ENCODE measurements around the gene NLK.
"Not testable (repeated sequence)": the region's sequence is repeated elsewhere in the genome, so short reads cannot be mapped to it uniquely, and the experiment has no call there.

The NLK gene

GRCh38 chr17:28232966-28233870, 190.7 kb downstream of the NLK start:
- not testable (repeated sequence) for DNase-seq (ENCODE audit: low spot score)

DNA sequence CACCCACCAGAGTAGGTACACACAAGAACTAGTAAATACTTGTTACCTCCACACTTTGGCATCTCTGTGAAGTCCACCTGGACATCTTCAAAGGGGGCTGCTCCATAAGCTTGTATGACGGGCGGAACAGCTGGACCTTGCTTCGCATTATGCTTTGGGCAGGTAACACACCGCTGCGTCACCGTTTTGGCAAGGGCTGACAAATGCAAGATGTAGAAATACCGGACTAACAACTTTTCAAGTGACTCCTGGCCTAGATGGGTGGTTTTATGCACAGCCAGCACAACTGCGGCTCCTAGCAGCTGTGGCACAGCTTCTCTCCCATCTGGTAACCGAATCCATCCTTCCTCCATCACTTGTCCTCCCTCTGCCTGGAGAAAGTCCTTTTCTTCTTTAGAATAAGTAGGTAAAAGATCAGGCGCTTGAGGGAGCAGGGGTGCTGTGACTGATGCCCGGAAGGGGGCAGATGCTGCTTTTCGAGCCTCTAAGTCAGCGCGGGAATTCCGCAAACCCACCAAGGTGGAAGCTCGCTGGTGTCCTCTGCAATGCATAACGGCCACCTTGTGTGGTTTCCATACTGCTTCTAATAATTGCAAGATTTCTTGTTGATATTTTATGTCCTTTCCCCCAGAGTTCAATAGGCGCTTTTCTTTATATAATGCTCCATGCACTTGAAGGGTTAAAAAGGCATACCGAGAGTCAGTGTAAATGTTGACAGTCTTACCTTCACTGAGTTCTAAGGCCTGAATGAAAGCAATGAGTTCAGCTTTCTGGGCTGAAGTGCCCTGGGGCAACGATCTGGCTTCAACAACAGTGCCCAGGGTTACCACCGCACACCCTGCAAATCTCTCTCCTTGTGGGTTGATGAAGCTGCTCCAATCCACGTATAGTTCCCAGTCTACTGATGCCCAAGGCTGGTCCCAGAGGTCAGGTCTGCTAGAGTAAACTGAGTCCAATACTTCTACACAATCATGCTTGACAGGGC, 191.7 kb downstream of the NLK start:
- DNase-seq (ENCODE audit: low spot score): not testable (repeated sequence)

DNA sequence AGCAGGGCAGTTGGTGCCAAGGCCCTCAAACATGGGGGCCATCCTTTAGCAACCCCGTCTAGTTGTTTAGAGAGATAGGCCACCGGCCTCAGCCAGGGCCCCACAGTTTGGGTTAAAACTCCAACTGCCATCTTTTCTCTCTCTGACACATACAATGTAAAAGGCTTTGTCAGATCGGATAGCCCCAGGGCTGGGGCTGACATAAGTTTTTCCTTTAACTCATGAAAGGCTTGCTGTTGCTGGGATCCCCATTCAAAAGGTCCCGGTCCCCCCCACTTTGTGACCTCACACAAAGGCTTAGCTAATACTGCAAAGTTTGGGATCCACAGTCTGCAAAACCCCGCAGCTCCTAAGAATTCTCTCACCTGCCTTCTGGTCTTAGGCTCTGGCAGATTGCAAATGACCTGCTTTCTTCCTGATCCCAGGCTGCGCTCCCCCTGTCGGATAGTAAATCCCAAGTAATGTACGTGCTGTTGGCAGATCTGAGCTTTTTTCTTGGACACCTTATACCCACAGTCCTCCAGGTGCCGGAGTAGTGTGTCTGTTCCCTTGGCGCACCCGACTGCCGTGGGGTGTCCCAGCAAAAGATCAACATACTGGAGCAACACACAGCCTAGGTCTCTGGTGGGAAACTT, 192.7 kb downstream of the NLK start:
- DNase-seq (ENCODE audit: low spot score): not testable (repeated sequence)

DNA sequence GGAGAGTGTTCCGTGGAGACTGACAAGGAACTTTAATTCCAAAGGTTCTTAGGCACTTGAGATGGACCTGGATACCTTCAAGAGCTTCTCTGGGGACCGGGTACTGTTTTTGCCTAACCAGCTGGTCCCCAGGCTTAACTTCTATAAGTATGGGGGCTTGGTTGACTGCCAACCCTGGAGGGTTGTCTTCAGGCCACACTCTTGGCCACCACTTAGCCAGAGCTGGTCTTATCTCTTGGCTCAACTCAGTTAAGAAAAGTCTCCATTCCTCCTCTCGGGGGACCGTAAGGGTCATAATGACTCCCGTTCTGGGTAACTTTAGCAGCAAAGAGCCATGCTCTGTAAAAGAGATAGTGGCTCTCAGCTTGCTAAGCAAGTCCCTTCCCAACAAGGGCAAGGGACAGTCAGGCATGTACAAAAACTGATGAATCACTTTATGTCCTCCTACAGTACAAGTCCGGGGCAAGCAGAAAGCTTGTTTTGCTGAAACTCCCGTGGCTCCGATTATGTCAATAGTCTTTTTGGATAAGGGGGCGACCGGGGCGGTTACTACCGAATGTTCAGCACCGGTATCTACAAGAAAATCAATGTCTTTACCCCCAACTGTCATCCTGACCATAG, 193.7 kb downstream of the NLK start:
- not testable (repeated sequence) for DNase-seq (ENCODE audit: low spot score)

GRCh38 chr17:28238547-28239270, 196.2 kb downstream of the NLK start:
- DNase-seq (ENCODE audit: low spot score): not testable (repeated sequence)

DNA sequence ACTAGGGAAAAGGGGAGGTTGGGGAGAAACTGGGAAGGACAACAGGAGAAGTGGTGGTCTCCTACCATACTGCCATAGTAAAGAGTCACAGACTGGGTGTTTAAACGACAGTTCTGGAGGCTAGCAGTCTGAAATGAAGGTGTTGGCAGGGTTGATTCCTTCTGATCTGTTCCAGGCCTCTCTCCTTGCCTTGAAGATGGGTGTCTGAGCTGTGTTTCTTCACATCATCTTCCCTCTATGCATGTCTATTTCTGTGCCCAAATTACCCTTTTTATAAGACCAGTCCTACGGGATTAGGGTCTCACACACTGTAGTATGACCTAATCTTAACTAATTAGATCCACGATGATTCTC, 196.8 kb downstream of the NLK start:
- no peak for DNase-seq (ENCODE audit: low spot score)

DNA sequence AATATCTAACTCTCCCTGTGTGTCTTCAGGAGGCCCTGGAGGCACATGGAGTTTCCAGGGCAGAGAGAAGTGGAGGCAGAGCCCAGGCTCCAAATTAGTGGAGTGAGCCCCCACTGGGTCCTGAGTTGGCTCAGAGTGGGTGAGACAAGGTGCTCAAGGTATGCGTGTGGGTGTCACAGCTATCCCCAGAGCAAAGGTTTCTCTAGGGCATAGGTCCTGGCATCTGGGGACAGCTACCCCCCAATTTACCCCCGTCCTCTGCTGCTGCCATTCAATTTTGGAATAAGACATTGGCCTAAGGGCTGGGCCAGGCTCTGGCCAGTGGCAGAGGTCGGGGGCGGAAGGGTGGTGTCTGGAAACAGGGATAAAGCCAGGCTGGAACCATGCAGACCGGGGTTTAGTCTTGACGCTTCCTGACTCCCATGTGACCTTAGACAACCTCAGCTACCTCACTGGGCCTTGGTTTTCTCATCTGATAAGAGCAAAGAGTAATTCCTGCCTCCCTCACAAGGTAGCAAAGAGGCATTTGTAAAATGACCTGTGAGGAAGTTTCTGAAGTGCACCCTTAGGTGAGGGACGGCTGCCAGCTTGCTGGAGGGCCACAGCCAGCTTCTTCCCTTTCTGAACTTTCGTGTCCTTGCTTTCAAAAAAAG, 198.3 kb downstream of the NLK start:
- DNase-seq (ENCODE audit: low spot score): no peak

GRCh38 chr17:28242791-28243190, 200.3 kb downstream of the NLK start:
- DNase-seq (ENCODE audit: low spot score): no peak

DNA sequence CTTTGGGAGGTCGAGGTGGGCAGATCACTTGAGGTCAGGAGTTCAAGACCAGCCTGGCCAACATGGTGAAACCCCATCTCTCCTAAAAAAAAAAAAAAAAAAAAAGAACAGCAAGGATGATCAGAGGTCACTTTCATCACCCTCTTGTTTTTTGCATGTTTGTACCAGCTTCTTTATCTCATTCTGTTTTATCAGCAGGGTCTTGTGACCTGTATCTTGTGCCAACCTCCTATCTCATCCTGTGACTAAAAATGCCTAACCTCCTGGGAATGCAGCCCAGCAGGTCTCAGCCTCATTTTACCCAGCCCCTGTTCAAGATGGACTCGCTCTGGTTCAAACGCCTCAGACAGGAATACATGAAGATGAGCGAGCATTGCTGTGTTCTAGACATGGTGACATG, 200.8 kb downstream of the NLK start:
- not testable (repeated sequence) for DNase-seq (ENCODE audit: low spot score)

DNA sequence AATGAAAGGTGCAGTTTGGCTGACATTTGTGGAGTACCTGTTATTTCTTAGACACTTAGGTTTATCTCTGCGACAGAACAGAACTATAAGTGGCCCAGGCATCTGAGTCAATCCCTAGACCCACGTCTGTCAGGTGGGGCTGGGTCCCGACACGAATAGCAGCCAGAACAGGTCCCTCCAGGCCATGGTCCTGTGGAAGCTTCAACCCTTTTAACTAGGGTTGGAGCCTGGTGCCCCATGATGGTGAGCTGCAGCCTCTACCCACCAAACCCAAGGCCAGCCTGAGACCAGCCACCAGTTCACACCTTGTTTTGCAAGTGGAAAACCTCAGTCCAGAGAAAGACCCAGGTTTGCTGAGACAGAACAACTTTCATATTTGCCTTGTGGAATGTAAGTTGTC, 202.0 kb downstream of the NLK start:
- no peak for DNase-seq (ENCODE audit: low spot score)
